ENCODE data around the gene MEIS1. TPM values are rescaled to one million over a fixed set of nuclear protein-coding genes. Genes with fewer than 3 reads are reported as not detected.

The MEIS1 gene
- total RNA-seq, 1 experiment from 2014 or later, result 9.1 TPM

DNA sequence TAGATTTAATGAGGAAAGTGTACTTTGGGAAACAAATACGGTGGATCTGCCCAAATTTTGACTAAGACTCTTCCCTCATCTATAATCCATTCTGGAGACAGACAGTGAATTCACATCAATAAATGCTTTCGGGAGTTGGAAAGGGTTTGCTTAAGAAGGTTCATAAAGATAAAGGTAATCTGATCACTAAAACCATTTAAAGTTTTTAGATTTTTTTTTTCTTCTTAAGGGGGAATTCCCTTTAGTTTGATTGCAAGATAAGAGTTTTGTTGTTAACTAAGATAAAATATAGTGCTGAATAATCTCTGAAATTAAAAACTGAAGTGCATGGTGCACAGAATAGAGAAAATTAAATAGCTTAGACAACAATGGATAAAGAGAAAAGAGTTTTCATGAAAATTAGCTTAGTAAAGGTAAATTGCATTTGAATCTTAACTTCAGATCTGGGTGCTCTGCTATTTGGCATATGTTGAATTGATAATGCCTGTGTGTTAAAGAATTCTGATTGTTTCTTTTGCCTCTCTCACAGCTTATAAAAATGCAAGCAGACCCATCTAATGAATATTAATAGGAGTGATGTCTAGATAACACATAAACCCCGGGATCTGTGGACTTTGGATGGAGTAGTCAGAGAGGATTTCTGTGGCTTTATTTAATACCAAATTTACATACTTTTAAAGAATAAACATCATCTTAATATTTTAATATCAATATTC lies 100.8 kb downstream of the MEIS1 start:
- Histone ChIP-seq H3K9me2 (ENCODE audit: insufficient read depth) (0 out of 2 replicates have a peak, but pooled peaks cover 2% of the 10 kb centered on the region), H3K27me3 (ENCODE audit: insufficient read depth, low read depth) (no peaks in the 10 kb centered on the region), H3K4me2 (no peak overlapping the region), H3K9me3 (ENCODE audit: insufficient read depth, low read depth) (no peaks in the 10 kb centered on the region), H3K79me2 (ENCODE audit: low read depth) (no peaks in the 10 kb centered on the region), H3K36me3 (ENCODE audit: low read depth) (no peaks in the 10 kb centered on the region), H3F3A (ENCODE audit: insufficient read depth, low read depth) (no peaks in the 10 kb centered on the region), H2AFZ (no peak overlapping the region), H3K27ac (no peak overlapping the region), H3K4me3 (no peak overlapping the region), H4K20me1 (ENCODE audit: insufficient read depth) (no peaks in the 10 kb centered on the region), H3K4me1 (replicated peaks; ENCODE audit: insufficient read depth) (no peaks in the 10 kb centered on the region)
- intact Hi-C loops (cut with micrococcal nuclease; ENCODE audit: unreplicated experiment), result no loop called here
- BruUV-seq (replicated peaks), result no TSS peak
- no peak for DNase-seq
- CTCF ChIA-PET, result no interaction called here
- POLR2A ChIA-PET (ENCODE audit: unreplicated experiment), result no interaction called here
- TF ChIP-seq CTCF (conservative IDR thresholded peaks at IDR 0.05) (no peak), EZH2 (IDR thresholded peaks at IDR 0.05; ENCODE audit: low read depth) (no peak)

DNA sequence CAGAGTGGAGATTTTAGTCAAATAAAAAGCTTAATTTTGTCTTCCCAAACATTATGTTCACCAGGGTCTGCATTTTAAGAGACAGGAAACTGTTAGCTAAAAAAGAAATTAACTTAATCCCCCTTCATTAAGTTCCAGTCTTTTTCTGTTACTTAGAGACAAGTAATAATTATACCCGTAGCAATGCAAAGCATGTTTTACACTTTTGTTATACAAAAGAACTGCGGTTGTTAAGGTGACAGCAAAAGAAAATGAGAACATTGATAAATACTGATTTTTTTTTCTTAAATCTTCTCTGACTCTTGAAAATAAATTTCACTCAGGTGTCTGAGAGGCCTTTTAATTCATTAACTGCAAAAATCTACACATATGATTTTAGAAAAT lies 101.4 kb downstream of the MEIS1 start:
- no peaks in the 10 kb centered on the region for H3K4me1 ChIP-seq (replicated peaks; ENCODE audit: insufficient read depth)
- BruUV-seq (replicated peaks), result no TSS peak
- ChIA-PET POLR2A (ENCODE audit: unreplicated experiment) (no interaction called here), CTCF (interaction anchor here (0.7 kb wide), 1 partner anchor 15 kb away, joined by 3 read pairs; no protein-coding TSS in a partner anchor)
- 0 out of 2 replicates have a peak, but pooled peaks cover 2% of the 10 kb centered on the region for H3K9me2 ChIP-seq (ENCODE audit: insufficient read depth)
- no peaks in the 10 kb centered on the region for H3K9me3 ChIP-seq (ENCODE audit: insufficient read depth, low read depth)
- no peak overlapping the region for H2AFZ ChIP-seq
- H3K79me2 ChIP-seq (ENCODE audit: low read depth), result no peaks in the 10 kb centered on the region
- no peaks in the 10 kb centered on the region for H3F3A ChIP-seq (ENCODE audit: insufficient read depth, low read depth)
- DNase-seq, result no peak
- H4K20me1 ChIP-seq (ENCODE audit: insufficient read depth), result no peaks in the 10 kb centered on the region
- no peak overlapping the region for H3K27ac ChIP-seq
- no peak overlapping the region for H3K4me3 ChIP-seq
- H3K36me3 ChIP-seq (ENCODE audit: low read depth), result no peaks in the 10 kb centered on the region
- no peaks in the 10 kb centered on the region for H3K27me3 ChIP-seq (ENCODE audit: insufficient read depth, low read depth)
- intact Hi-C loops (cut with micrococcal nuclease; ENCODE audit: unreplicated experiment), result no loop called here
- no peak overlapping the region for H3K4me2 ChIP-seq
- no peak for TF ChIP-seq EZH2 (IDR thresholded peaks at IDR 0.05; ENCODE audit: low read depth)
- no peak for TF ChIP-seq CTCF (conservative IDR thresholded peaks at IDR 0.05)

DNA sequence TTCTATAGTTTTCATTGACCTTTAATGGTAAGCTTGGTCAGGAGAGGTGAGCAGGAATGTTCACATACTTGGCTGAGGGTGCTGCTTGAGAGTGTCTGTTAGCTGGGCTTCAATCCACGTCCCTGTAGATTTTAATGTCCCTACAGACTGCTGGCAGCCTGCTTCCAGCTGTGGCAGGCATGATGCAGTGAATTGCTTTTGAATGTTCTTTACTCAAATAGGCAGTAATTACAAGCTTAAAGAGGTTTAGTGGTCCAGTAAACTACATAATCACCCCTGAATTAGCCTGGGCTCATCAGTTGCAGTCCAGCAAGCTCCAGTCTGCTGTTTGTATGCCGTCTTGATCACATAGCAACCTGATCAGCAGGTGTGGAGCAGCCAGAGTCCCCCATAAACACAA lies 102.1 kb downstream of the MEIS1 start:
- no TSS peak for BruUV-seq (replicated peaks)
- intact Hi-C loops (cut with micrococcal nuclease; ENCODE audit: unreplicated experiment), result no loop called here
- no peaks in the 10 kb centered on the region for H3K27me3 ChIP-seq (ENCODE audit: insufficient read depth, low read depth)
- no peak overlapping the region for H2AFZ ChIP-seq
- no peak for DNase-seq
- H3K4me2 ChIP-seq, result no peak overlapping the region
- ChIA-PET CTCF (interaction anchor here (0.7 kb wide), 1 partner anchor 15 kb away, joined by 3 read pairs; no protein-coding TSS in a partner anchor), POLR2A (ENCODE audit: unreplicated experiment) (no interaction called here)
- H3K9me3 ChIP-seq (ENCODE audit: insufficient read depth, low read depth), result no peaks in the 10 kb centered on the region
- H3K79me2 ChIP-seq (ENCODE audit: low read depth), result no peaks in the 10 kb centered on the region
- H3K9me2 ChIP-seq (ENCODE audit: insufficient read depth), result 0 out of 2 replicates have a peak, but pooled peaks cover 2% of the 10 kb centered on the region
- H3K27ac ChIP-seq, result no peak overlapping the region
- H3K36me3 ChIP-seq (ENCODE audit: low read depth), result no peaks in the 10 kb centered on the region
- H4K20me1 ChIP-seq (ENCODE audit: insufficient read depth), result no peaks in the 10 kb centered on the region
- H3F3A ChIP-seq (ENCODE audit: insufficient read depth, low read depth), result no peaks in the 10 kb centered on the region
- H3K4me1 ChIP-seq (replicated peaks; ENCODE audit: insufficient read depth), result no peaks in the 10 kb centered on the region
- no peak overlapping the region for H3K4me3 ChIP-seq
- TF ChIP-seq CTCF (conservative IDR thresholded peaks at IDR 0.05) (no peak), EZH2 (IDR thresholded peaks at IDR 0.05; ENCODE audit: low read depth) (no peak)
